ENCODE results near the gene LRRC28. TPM values are rescaled to one million over a fixed set of nuclear protein-coding genes. Genes with fewer than 3 reads are reported as not detected.

Gene LRRC28
- total and polyA plus RNA-seq, 2 experiments from 2014 or later: 24.9 to 45.5 TPM

GRCh38 chr15:99250001-99250400, 1.3 kb upstream of the LRRC28 start:
- H3K9me3 ChIP-seq (ENCODE audit: low read depth): no peaks in the 10 kb centered on the region
- H3K27me3 ChIP-seq: no peaks in the 10 kb centered on the region
- peaks cover 2% of the 10 kb centered on the region for H3K36me3 ChIP-seq
- peak overlapping the region; percentile 47 for H3K4me3 ChIP-seq
- peak overlapping the region; percentile 95 for H3K27ac ChIP-seq
- DNase-seq (ENCODE audit: low read depth in 1 of 2, low spot score in 1 of 2): no peak
- TF ChIP-seq, protein P1, sequence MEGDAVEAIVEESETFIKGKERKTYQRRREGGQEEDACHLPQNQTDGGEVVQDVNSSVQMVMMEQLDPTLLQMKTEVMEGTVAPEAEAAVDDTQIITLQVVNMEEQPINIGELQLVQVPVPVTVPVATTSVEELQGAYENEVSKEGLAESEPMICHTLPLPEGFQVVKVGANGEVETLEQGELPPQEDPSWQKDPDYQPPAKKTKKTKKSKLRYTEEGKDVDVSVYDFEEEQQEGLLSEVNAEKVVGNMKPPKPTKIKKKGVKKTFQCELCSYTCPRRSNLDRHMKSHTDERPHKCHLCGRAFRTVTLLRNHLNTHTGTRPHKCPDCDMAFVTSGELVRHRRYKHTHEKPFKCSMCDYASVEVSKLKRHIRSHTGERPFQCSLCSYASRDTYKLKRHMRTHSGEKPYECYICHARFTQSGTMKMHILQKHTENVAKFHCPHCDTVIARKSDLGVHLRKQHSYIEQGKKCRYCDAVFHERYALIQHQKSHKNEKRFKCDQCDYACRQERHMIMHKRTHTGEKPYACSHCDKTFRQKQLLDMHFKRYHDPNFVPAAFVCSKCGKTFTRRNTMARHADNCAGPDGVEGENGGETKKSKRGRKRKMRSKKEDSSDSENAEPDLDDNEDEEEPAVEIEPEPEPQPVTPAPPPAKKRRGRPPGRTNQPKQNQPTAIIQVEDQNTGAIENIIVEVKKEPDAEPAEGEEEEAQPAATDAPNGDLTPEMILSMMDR (IDR thresholded peaks at IDR 0.05; ENCODE audit: low read depth, low read length): no peak
- peaks cover 14% of the 10 kb centered on the region for H3K4me1 ChIP-seq (ENCODE audit: low read depth)

DNA sequence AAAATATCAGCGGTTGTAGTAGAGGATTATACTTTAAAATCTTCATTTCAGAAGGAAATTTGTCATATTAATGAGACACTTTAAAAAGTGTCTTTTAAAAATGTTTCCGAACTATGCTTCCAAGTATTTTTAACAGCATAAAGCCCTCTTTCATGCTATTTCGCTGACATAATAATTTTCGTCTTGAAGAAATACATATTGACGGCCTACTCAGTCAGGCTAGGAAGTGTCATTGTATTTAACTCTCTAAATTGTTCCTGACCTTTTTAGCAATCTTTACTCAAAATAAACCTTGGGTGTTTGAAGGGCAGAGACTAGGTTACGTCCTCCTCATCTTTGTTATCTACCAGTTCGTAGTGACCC, 806 bp upstream of the LRRC28 start:
- Histone ChIP-seq H3K36me3 (no peaks in the 10 kb centered on the region), H3K4me1 (ENCODE audit: low read depth) (peaks cover 14% of the 10 kb centered on the region), H3K9me3 (ENCODE audit: low read depth) (no peaks in the 10 kb centered on the region), H3K27me3 (no peaks in the 10 kb centered on the region), H3K27ac (peak overlapping the region; percentile 95), H3K4me3 (peak overlapping the region; percentile 47)
- TF ChIP-seq, protein P1 (IDR thresholded peaks at IDR 0.05; ENCODE audit: low read depth, low read length): no peak
- no peak for DNase-seq (ENCODE audit: low read depth in 1 of 2, low spot score in 1 of 2)

DNA sequence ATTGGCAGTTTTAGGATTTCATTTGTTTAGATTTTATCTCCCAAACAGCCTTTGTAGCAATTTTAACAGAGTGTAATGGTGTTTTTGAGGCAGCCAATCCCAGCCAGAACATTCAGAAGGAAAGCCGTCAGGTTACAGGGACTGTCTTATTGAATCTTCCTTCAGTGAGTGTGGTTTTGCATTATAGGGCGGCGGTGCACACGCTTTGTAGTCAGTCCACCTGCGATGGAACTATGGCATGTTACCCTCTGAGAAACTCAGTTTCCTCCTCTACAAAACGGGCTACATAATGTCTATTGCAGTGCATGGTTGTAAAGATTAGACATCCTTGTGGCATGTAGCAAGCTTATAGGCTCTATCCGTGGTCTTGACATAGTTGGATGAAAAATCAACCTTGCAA, 1.0 kb downstream of the LRRC28 start:
- H3K9me3 ChIP-seq (ENCODE audit: low read depth): no peaks in the 10 kb centered on the region

DNA sequence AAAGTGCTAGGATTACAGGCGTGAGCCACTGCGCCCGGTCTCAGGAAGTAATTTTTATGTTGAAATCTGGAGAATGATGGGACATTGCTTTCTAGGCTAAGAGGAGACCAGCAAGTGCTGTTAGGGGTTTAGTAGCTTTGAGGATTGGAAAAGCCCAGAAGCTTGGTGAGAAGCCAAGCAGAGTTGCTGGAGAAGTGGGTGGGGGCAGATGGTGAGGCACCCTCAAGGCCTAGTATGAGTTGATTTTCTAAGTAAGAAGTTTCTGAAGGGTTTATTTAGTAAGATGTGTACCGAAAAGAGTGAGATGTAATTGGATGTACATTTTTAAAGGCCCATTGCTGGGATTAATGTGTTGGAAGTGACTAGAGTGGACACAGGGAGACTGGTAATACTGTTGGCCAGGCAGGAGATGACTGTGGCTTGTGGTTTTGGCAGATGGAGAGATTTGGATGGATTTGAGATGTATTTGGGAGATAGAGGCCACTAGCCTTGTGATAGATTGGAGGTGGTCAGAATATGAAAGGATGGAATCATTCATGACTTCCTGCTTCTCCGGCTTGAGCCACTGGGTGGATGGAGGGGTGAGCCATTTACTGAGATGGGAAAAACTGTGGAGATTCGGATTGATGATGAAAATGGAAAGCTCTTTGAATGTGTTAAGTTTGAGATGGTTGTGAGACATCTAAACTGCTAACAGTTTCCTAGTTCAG, 2.3 kb downstream of the LRRC28 start:
- peak in 1 of 2 donors; percentile 33 for DNase-seq (ENCODE audit: low read depth in 1 of 2, low spot score in 1 of 2)
- TF ChIP-seq, protein P1 (IDR thresholded peaks at IDR 0.05; ENCODE audit: low read depth, low read length): no peak
- Histone ChIP-seq H3K27ac (no peak overlapping the region), H3K4me1 (ENCODE audit: low read depth) (peaks cover 5% of the 10 kb centered on the region), H3K4me3 (no peak overlapping the region), H3K27me3 (no peaks in the 10 kb centered on the region), H3K36me3 (peaks cover 7% of the 10 kb centered on the region), H3K9me3 (ENCODE audit: low read depth) (no peaks in the 10 kb centered on the region)

More for the DNA sequence above, 1.0 kb downstream of the LRRC28 start:
- Histone ChIP-seq H3K27me3 (no peaks in the 10 kb centered on the region), H3K36me3 (peaks cover 7% of the 10 kb centered on the region), H3K4me3 (peak overlapping the region; percentile 67), H3K4me1 (ENCODE audit: low read depth) (peaks cover 14% of the 10 kb centered on the region), H3K27ac (peak overlapping the region; percentile 91)
- TF ChIP-seq, protein P1 (IDR thresholded peaks at IDR 0.05; ENCODE audit: low read depth, low read length): no peak
- DNase-seq (ENCODE audit: low read depth in 1 of 2, low spot score in 1 of 2): no peak

- no peak for DNase-seq (ENCODE audit: low read depth in 1 of 2, low spot score in 1 of 2)
- H3K4me1 ChIP-seq (ENCODE audit: low read depth): no peaks in the 10 kb centered on the region
- TF ChIP-seq, protein P1 (IDR thresholded peaks at IDR 0.05; ENCODE audit: low read depth, low read length): no peak
Observed at GRCh38 chr15:99257107-99257750, 5.9 kb downstream of the LRRC28 start.

More at GRCh38 chr15:99257107-99257750, 5.9 kb downstream of the LRRC28 start:
- H3K9me3 ChIP-seq (ENCODE audit: low read depth): no peaks in the 10 kb centered on the region
- no peak overlapping the region for H3K4me3 ChIP-seq
- no peak overlapping the region for H3K27ac ChIP-seq
- H3K27me3 ChIP-seq: no peaks in the 10 kb centered on the region
- H3K36me3 ChIP-seq: peaks cover 7% of the 10 kb centered on the region
